GM12878 (cell line): ENCODE data around the gene TRIM16. TPM values are rescaled to one million over a fixed set of nuclear protein-coding genes. Genes with fewer than 3 reads are reported as not detected.
A peak's percentile ranks its signal among the peaks of the same experiment; 100 is the strongest.
"Not testable (repeated sequence)": the region's sequence is repeated elsewhere in the genome, so short reads cannot be mapped to it uniquely, and the experiment has no call there.

Experiments
- ATAC-seq: fragments of 200-7000 bp; cut with Tn5 transposase; 3 replicates; pipeline ENCODE4 v1.9.1; 2020; ENCODE audit warnings: mild to moderate bottlenecking, moderate library complexity
- Bru-seq: library from RNA; stranded (reverse); fragments of 400-500 nt; gene quantifications from one replicate; lab custom pipeline; 2021; lab: Mats Ljungman, UMichigan
- BruChase-seq, 2 experiments: library from RNA; stranded (reverse); fragments of 400-500 nt; gene quantifications; one replicate each; lab custom pipeline; 2021; lab: Mats Ljungman, UMichigan
- BruUV-seq: library from RNA; stranded (reverse); fragments of 400-500 nt; replicated peaks from 2 replicates; lab custom pipeline; 2021; lab: Mats Ljungman, UMichigan
- CTCF ChIA-PET: fragments of 300-600 bp; sonication (Branson Sonifier 250); formaldehyde crosslinking; extraction: SDS; loops from one replicate; lab custom pipeline; 2021; ENCODE audit warnings: inconsistent platforms; lab: Yijun Ruan, JAX
- POLR2A ChIA-PET: fragments of 350-600 bp; formaldehyde crosslinking; extraction: SDS; loops from one replicate; lab custom pipeline; 2021; ENCODE audit warnings: inconsistent platforms; lab: Charles Lee
- RAD21 ChIA-PET: fragments of 300-600 bp; sonication (Branson Sonifier 250); formaldehyde crosslinking; loops from one replicate; lab custom pipeline; 2023; ENCODE audit warnings: antibody characterized with exemption; ENCODE audit not compliant: unreplicated experiment; lab: Charles Lee
- SMC1A ChIA-PET: fragments of 300-600 bp; sonication (Branson Sonifier 250); formaldehyde crosslinking; loops from one replicate; lab custom pipeline; 2023; ENCODE audit not compliant: unreplicated experiment, uncharacterized antibody; lab: Charles Lee
- DNase-seq: peaks from one replicate; pipeline ENCODE4 v3.0.0-alpha.2; 2011; ENCODE audit warnings: low read depth, low spot score
- FAIRE-seq: peaks from 3 replicates; lab custom pipeline; 2011; peaks lifted over from hg19 to GRCh38; lab: Jason Lieb, UNC
- H2AFZ ChIP-seq: 2 replicates; pipeline ENCODE4 v1.6.0; 2011; ENCODE audit warnings: low read depth, low read length, control low read depth; ENCODE audit not compliant: control insufficient read depth
- H3K27ac ChIP-seq: 2 replicates; pipeline ENCODE4 v1.5.1; 2011; ENCODE audit warnings: control low read depth; ENCODE audit not compliant: control insufficient read depth, insufficient read depth
- H3K27me3 ChIP-seq, 2 experiments: replicated peaks in 1 of 2; 2 replicates each; pipeline versions ENCODE4 v1.6.0 to v1.6.1; 2011; ENCODE audit warnings: low read length in 1 of 2; ENCODE audit not compliant: control insufficient read depth in 2 of 2, insufficient read depth in 2 of 2
- H3K36me3 ChIP-seq, 2 experiments: 2 replicates each; pipeline ENCODE4 v1.5.1; 2011; ENCODE audit warnings: low read length in 1 of 2; ENCODE audit not compliant: control insufficient read depth in 2 of 2, insufficient read depth in 2 of 2
- H3K4me1 ChIP-seq: 2 replicates; pipeline ENCODE4 v1.6.1; 2011; ENCODE audit warnings: mild to moderate bottlenecking, low read length, moderate library complexity, mixed read lengths; ENCODE audit not compliant: control insufficient read depth, insufficient read depth
- H3K4me2 ChIP-seq: 2 replicates; pipeline ENCODE4 v1.6.0; 2011; ENCODE audit warnings: control low read depth; ENCODE audit not compliant: control insufficient read depth, insufficient read depth
- H3K4me3 ChIP-seq: fragments of 200-600 bp; sonication (generic); 2 replicates; pipeline ENCODE4 v1.5.1; 2016
- H3K79me2 ChIP-seq: 2 replicates; pipeline ENCODE4 v1.6.0; 2011; ENCODE audit warnings: low read length; ENCODE audit not compliant: control insufficient read depth, insufficient read depth
- H3K9ac ChIP-seq: 2 replicates; pipeline ENCODE4 v1.8.0; 2011; ENCODE audit warnings: low read length, control low read depth, mixed read lengths; ENCODE audit not compliant: control insufficient read depth, insufficient read depth
- H3K9me3 ChIP-seq: replicated peaks from 3 replicates; pipeline ENCODE4 v1.5.1; 2011; ENCODE audit warnings: mild to moderate bottlenecking, low read length; ENCODE audit not compliant: control insufficient read depth, insufficient read depth
- H4K20me1 ChIP-seq: 2 replicates; pipeline ENCODE4 v1.6.0; 2011; ENCODE audit not compliant: control insufficient read depth, insufficient read depth
- BACH1 ChIP-seq: fragments of 450-650 bp; IDR thresholded peaks from 2 replicates; pipeline ENCODE4 v1.6.1; 2017; ENCODE audit warnings: mild to moderate bottlenecking, borderline replicate concordance
- GABPA ChIP-seq: IDR thresholded peaks from 2 replicates; pipeline ENCODE4 v1.6.1; 2014; ENCODE audit warnings: antibody characterized with exemption, low read depth, mild to moderate bottlenecking, inconsistent platforms
- POLR2AphosphoS5 ChIP-seq: IDR thresholded peaks from 2 replicates; pipeline ENCODE4 v1.6.1; 2011; ENCODE audit warnings: mild to moderate bottlenecking, low read length, inconsistent platforms
- SIX5 ChIP-seq: IDR thresholded peaks from 2 replicates; pipeline ENCODE4 v1.6.1; 2011; ENCODE audit warnings: mild to moderate bottlenecking, low read depth, low read length, moderate library complexity; ENCODE audit not compliant: severe bottlenecking
- SMAD5 ChIP-seq: IDR thresholded peaks from 2 replicates; pipeline ENCODE4 v1.6.1; 2016; ENCODE audit warnings: antibody characterized with exemption, low read depth
- WGBS: methylation state at CpG from one replicate; pipeline ENCODE4 v1.1.6; 2016; ENCODE audit warnings: low lambda C conversion rate; ENCODE audit not compliant: insufficient replicate concordance, insufficient coverage; ENCODE audit errors: missing lambda C conversion rate; 5-methylcytosine and 5-hydroxymethylcytosine counted together
- in situ Hi-C: fragments of 300-500 bp; cut with MboI; formaldehyde crosslinking; loops from 9 replicates; pipeline ENCODE4 v1.14.3; 2018; ENCODE audit warnings: mixed read lengths
- intact Hi-C: fragments of 100-400 bp; cut with micrococcal nuclease; formaldehyde crosslinking; loops from one replicate; pipeline ENCODE4 v1.14.2; 2022; ENCODE audit not compliant: unreplicated experiment
- long read RNA-seq, 2 experiments: library from polyadenylated mRNA; unstranded; transcript quantifications; one replicate each; pipeline ENCODE4 v2.0.0, GENCODE V29; 2019 to 2020
- polyA minus RNA-seq, 3 experiments: library from RNA; depleted of rRNA, polyadenylated mRNA; stranded (reverse); fragments of >200 nt; gene quantifications; 2 replicates each; pipeline ENCODE4 v1.2.3, GENCODE V29; 2011
- polyA plus RNA-seq, 11 experiments: library from polyadenylated mRNA; depleted of rRNA in 4 of 11; unstranded in 6 of 11; stranded (reverse) in 5 of 11; fragments of >200 nt; fragmentation: Nextera tagmentation in 4 of 11; fragmentation: Illumina TruSeq in 1 of 11; extraction: Ambion mirVana in 4 of 11; extraction: Trizol in 1 of 11; gene quantifications; 1 replicate in 1 of 11; 2 replicates in 10 of 11; pipeline versions ENCODE4 v1.2.1 to v1.2.3, GENCODE V29; 2011 to 2016; ENCODE audit warnings: inconsistent platforms in 2 of 11, missing spikeins in 2 of 11, low read depth in 1 of 11
- total RNA-seq, 4 experiments: library from RNA; depleted of rRNA in 3 of 4; stranded (reverse); fragments of >200 nt in 3 of 4; fragmentation: Illumina TruSeq in 1 of 4; extraction: Trizol in 1 of 4; gene quantifications; 2 replicates each; pipeline versions ENCODE4 v1.2.1 to v1.2.3, GENCODE V29; 2013 to 2021
- TF ChIP-seq, protein P1 (sequence below): fragments of 450-650 bp; formaldehyde crosslinking; IDR thresholded peaks from 2 replicates; pipeline ENCODE4 v1.5.0; 2022; ENCODE audit warnings: mild to moderate bottlenecking, missing genetic modification characterization
- TF ChIP-seq, protein P2 (sequence below): fragments of 450-650 bp; IDR thresholded peaks from 2 replicates; pipeline ENCODE4 v1.6.1; 2016; ENCODE audit warnings: mild to moderate bottlenecking, moderate library complexity, borderline replicate concordance
- TF ChIP-seq, protein P3 (sequence below): IDR thresholded peaks from 2 replicates; pipeline ENCODE4 v1.6.1; 2012; ENCODE audit warnings: low read depth, low read length, improper control_type of control experiment

Gene TRIM16
- 27.9 and 40.4 TPM in 2 replicates for total RNA-seq (2013; cell fraction: nucleolus; rRNA removed)
- total RNA-seq (2014; rRNA removed) (10.6 and 13.7 TPM in 2 replicates), total RNA-seq (2014; rRNA removed; fragmentation: Illumina TruSeq; extraction: Trizol) (9.6 and 10.7 TPM in 2 replicates), total RNA-seq (2021) (9.1 and 11.9 TPM in 2 replicates), polyA plus RNA-seq (2011; rRNA removed) (11.9 and 15.1 TPM in 2 replicates), polyA plus RNA-seq (2014; fragmentation: Illumina TruSeq; extraction: Trizol) (7.4 and 10.5 TPM in 2 replicates), polyA plus RNA-seq (2014; fragmentation: Nextera tagmentation; extraction: Ambion mirVana) (1 to 10 TPM; 3.9 to 6.4 TPM), polyA plus RNA-seq (2014; rRNA removed) (8.5 and 10.3 TPM in 2 replicates), polyA plus RNA-seq (2016; fragmentation: Nextera tagmentation; extraction: Ambion mirVana) (1 to 10 TPM; 2.6 to 3.3 TPM), polyA minus RNA-seq (2011; rRNA and poly(A)+ RNA removed) (17.4 and 22.8 TPM in 2 replicates), Bru-seq, nascent RNA (percentile 70 among the genes with signal in this experiment), BruChase-seq, experiment 1, labeled RNA remaining after a 6-hour chase (percentile 90 among the genes with signal in this experiment), BruChase-seq, experiment 2, labeled RNA remaining after a 2-hour chase (percentile 82 among the genes with signal in this experiment)
- 7.1 TPM for polyA plus RNA-seq (2011; ENCODE audit: low read depth)
- 10.3 and 11.6 TPM in 2 replicates for polyA plus RNA-seq (2011; cell fraction: cytosol; rRNA removed)
- 12.4 and 15.1 TPM in 2 replicates for polyA plus RNA-seq (2011; cell fraction: nucleus; rRNA removed)
- 9.2 and 11.3 TPM in 2 replicates for polyA plus RNA-seq (2012)
- 8.7 and 15.3 TPM in 2 replicates for polyA minus RNA-seq (2011; cell fraction: cytosol; rRNA and poly(A)+ RNA removed)
- 17.5 and 29.4 TPM in 2 replicates for polyA minus RNA-seq (2011; cell fraction: nucleus; rRNA and poly(A)+ RNA removed)
- long read RNA-seq, experiment 1, partial matches to known transcripts = 0 of 2 reads
- long read RNA-seq, experiment 1, other reads (novel, unspliced or antisense) = 2 of 2 reads
- long read RNA-seq, experiment 2, partial matches to known transcripts = 2 of 26 reads
- long read RNA-seq, experiment 2, other reads (novel, unspliced or antisense) = 24 of 26 reads

- intact Hi-C loops, H3K27me3 ChIP-seq, H3K9me3 ChIP-seq, H3K36me3 ChIP-seq, SMC1A ChIA-PET, POLR2A ChIA-PET, H4K20me1 ChIP-seq, H3K4me1 ChIP-seq, H3K79me2 ChIP-seq, DNase-seq, in situ Hi-C loops: not testable (repeated sequence)
- Histone ChIP-seq H3K4me2 (peak within 1 kb of the TSS; percentile 89), H3K9ac (peak within 1 kb of the TSS; percentile 58), H2AFZ (peak within 1 kb of the TSS; percentile 86), H3K4me3 (peak within 1 kb of the TSS; percentile 86), H3K27ac (peak within 1 kb of the TSS; percentile 39; the same call in 1 of the 2 replicates)
- peak; percentile 95 for ATAC-seq
- peak; percentile 47 for FAIRE-seq
- WGBS = under 1% methylated on average over 28 of the region's 35 CpGs
- BruUV-seq = TSS peak; percentile 84
- ChIA-PET RAD21 (interaction anchor here (0.6 kb wide), 1 partner anchor 315 kb away, joined by 4 read pairs; no protein-coding TSS in a partner anchor), CTCF (interaction anchor here (0.7 kb wide), 1 partner anchor 837 kb away, joined by 3 read pairs; no protein-coding TSS in a partner anchor)
- TF ChIP-seq, protein P1, sequence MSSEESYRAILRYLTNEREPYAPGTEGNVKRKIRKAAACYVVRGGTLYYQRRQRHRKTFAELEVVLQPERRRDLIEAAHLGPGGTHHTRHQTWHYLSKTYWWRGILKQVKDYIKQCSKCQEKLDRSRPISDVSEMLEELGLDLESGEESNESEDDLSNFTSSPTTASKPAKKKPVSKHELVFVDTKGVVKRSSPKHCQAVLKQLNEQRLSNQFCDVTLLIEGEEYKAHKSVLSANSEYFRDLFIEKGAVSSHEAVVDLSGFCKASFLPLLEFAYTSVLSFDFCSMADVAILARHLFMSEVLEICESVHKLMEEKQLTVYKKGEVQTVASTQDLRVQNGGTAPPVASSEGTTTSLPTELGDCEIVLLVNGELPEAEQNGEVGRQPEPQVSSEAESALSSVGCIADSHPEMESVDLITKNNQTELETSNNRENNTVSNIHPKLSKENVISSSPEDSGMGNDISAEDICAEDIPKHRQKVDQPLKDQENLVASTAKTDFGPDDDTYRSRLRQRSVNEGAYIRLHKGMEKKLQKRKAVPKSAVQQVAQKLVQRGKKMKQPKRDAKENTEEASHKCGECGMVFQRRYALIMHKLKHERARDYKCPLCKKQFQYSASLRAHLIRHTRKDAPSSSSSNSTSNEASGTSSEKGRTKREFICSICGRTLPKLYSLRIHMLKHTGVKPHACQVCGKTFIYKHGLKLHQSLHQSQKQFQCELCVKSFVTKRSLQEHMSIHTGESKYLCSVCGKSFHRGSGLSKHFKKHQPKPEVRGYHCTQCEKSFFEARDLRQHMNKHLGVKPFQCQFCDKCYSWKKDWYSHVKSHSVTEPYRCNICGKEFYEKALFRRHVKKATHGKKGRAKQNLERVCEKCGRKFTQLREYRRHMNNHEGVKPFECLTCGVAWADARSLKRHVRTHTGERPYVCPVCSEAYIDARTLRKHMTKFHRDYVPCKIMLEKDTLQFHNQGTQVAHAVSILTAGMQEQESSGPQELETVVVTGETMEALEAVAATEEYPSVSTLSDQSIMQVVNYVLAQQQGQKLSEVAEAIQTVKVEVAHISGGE (CRISPR knock-in tag) = peak; percentile 38; the same call in 1 of the 2 replicates
- TF ChIP-seq GABPA = peak; percentile 94
- TF ChIP-seq, protein P2, sequence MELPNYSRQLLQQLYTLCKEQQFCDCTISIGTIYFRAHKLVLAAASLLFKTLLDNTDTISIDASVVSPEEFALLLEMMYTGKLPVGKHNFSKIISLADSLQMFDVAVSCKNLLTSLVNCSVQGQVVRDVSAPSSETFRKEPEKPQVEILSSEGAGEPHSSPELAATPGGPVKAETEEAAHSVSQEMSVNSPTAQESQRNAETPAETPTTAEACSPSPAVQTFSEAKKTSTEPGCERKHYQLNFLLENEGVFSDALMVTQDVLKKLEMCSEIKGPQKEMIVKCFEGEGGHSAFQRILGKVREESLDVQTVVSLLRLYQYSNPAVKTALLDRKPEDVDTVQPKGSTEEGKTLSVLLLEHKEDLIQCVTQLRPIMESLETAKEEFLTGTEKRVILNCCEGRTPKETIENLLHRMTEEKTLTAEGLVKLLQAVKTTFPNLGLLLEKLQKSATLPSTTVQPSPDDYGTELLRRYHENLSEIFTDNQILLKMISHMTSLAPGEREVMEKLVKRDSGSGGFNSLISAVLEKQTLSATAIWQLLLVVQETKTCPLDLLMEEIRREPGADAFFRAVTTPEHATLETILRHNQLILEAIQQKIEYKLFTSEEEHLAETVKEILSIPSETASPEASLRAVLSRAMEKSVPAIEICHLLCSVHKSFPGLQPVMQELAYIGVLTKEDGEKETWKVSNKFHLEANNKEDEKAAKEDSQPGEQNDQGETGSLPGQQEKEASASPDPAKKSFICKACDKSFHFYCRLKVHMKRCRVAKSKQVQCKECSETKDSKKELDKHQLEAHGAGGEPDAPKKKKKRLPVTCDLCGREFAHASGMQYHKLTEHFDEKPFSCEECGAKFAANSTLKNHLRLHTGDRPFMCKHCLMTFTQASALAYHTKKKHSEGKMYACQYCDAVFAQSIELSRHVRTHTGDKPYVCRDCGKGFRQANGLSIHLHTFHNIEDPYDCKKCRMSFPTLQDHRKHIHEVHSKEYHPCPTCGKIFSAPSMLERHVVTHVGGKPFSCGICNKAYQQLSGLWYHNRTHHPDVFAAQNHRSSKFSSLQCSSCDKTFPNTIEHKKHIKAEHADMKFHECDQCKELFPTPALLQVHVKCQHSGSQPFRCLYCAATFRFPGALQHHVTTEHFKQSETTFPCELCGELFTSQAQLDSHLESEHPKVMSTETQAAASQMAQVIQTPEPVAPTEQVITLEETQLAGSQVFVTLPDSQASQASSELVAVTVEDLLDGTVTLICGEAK = peak; percentile 95
- peak; percentile 45; the same call in 1 of the 2 replicates for TF ChIP-seq SMAD5
- TF ChIP-seq SIX5 = peak; percentile 80
- TF ChIP-seq POLR2AphosphoS5 = 0 out of 2 replicates have a peak, but pooled peaks have one; percentile 38
- peak; percentile 71; the same call in 1 of the 2 replicates for TF ChIP-seq BACH1
- TF ChIP-seq, protein P3, sequence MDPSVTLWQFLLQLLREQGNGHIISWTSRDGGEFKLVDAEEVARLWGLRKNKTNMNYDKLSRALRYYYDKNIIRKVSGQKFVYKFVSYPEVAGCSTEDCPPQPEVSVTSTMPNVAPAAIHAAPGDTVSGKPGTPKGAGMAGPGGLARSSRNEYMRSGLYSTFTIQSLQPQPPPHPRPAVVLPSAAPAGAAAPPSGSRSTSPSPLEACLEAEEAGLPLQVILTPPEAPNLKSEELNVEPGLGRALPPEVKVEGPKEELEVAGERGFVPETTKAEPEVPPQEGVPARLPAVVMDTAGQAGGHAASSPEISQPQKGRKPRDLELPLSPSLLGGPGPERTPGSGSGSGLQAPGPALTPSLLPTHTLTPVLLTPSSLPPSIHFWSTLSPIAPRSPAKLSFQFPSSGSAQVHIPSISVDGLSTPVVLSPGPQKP = peak; percentile 34; the same call in 1 of the 2 replicates
Measured at GRCh38 chr17:15683824-15684478, at the start of gene TRIM16. TRIM16 (minus strand) TSS chr17:15684311; CDS start chr17:15651609, 32,702 bp downstream.
